Neural cell (in vitro differentiated cells): ENCODE measurements around the gene NPTXR. TPM values are rescaled to one million over a fixed set of nuclear protein-coding genes. Genes with fewer than 3 reads are reported as not detected.

Experiments used
- H2AFZ ChIP-seq: fragments of 200-600, 300-800 bp; sonication (generic), shearing (Covaris generic); 2 replicates; pipeline ENCODE4 v1.6.0; 2014; ENCODE audit warnings: low read depth, mild to moderate bottlenecking, antibody characterized with exemption, low read length, moderate library complexity
- H3F3A ChIP-seq: fragments of 200-600 bp; shearing (Covaris generic); 2 replicates; pipeline ENCODE4 v1.6.1; 2016; ENCODE audit warnings: mild to moderate bottlenecking, moderate library complexity, mixed read lengths, antibody characterized with exemption, low read length; ENCODE audit not compliant: insufficient read depth, poor library complexity, severe bottlenecking
- H3K27ac ChIP-seq: fragments of 200-600, 300-800 bp; sonication (generic), shearing (Covaris generic); 2 replicates; pipeline ENCODE4 v1.5.1; 2014; ENCODE audit warnings: mild to moderate bottlenecking, low read length, moderate library complexity
- H3K27me3 ChIP-seq: fragments of 300-800, 200-600 bp; sonication (generic), shearing (Covaris generic); 2 replicates; pipeline ENCODE4 v1.6.0; 2014; ENCODE audit warnings: mild to moderate bottlenecking, low read depth, low read length, moderate library complexity; ENCODE audit not compliant: insufficient read depth
- H3K36me3 ChIP-seq: fragments of 300-800, 200-600 bp; sonication (generic), shearing (Covaris generic); 2 replicates; pipeline ENCODE4 v1.5.1; 2014; ENCODE audit warnings: mild to moderate bottlenecking, antibody characterized with exemption, low read length, moderate library complexity; ENCODE audit not compliant: insufficient read depth
- H3K4me2 ChIP-seq: fragments of 300-800, 200-600 bp; sonication (generic), shearing (Covaris generic); 2 replicates; pipeline ENCODE4 v1.6.0; 2014; ENCODE audit warnings: mild to moderate bottlenecking, low read length
- H3K4me3 ChIP-seq: fragments of 300-800, 200-600 bp; sonication (generic), shearing (Covaris generic); 2 replicates; pipeline ENCODE4 v1.5.1; 2014; ENCODE audit warnings: mild to moderate bottlenecking, low read length, moderate library complexity
- H3K79me2 ChIP-seq: fragments of 200-600 bp; shearing (Covaris generic); replicated peaks from 2 replicates; pipeline ENCODE4 v1.6.0; 2014; ENCODE audit warnings: mild to moderate bottlenecking, low read length, moderate library complexity; ENCODE audit not compliant: insufficient read depth
- H3K9ac ChIP-seq: fragments of 300-800, 200-600 bp; sonication (generic), shearing (Covaris generic); 2 replicates; pipeline ENCODE4 v1.6.1; 2016; ENCODE audit warnings: mild to moderate bottlenecking, low read length, mixed read lengths
- H3K9me2 ChIP-seq: fragments of 200-600 bp; shearing (Covaris generic); 2 replicates; pipeline ENCODE4 v1.6.1; 2016; ENCODE audit warnings: mild to moderate bottlenecking, low read length, mixed read lengths; ENCODE audit not compliant: insufficient read depth
- H3K9me3 ChIP-seq: fragments of 200-600, 300-800 bp; sonication (generic), shearing (Covaris generic); 2 replicates; pipeline ENCODE4 v1.6.1; 2016; ENCODE audit warnings: mild to moderate bottlenecking, mixed run types, low read length, moderate library complexity, mixed read lengths
- H4K20me1 ChIP-seq: fragments of 200-600 bp; shearing (Covaris generic); 2 replicates; pipeline ENCODE4 v1.6.1; 2016; ENCODE audit warnings: mild to moderate bottlenecking, mixed run types; ENCODE audit not compliant: insufficient read depth
- CTCF ChIP-seq: fragments of 450-650 bp; IDR thresholded peaks from 2 replicates; pipeline ENCODE4 v1.5.1; 2014; ENCODE audit warnings: antibody characterized with exemption, mild to moderate bottlenecking, moderate library complexity; ENCODE audit not compliant: poor library complexity, severe bottlenecking
- EP300 ChIP-seq: fragments of 450-650 bp; conservative IDR thresholded peaks from 2 replicates; pipeline ENCODE4 v1.6.1; 2014; ENCODE audit warnings: antibody characterized with exemption, mild to moderate bottlenecking, moderate library complexity; ENCODE audit not compliant: poor library complexity, severe bottlenecking
- EZH2 ChIP-seq: fragments of 200-600, 300-800 bp; shearing (Covaris generic), sonication (generic); IDR thresholded peaks from 2 replicates; pipeline ENCODE4 v1.6.1; 2014; ENCODE audit warnings: antibody characterized with exemption, low read length, borderline replicate concordance, mild to moderate bottlenecking; ENCODE audit not compliant: insufficient read depth, poor library complexity, severe bottlenecking
- MXI1 ChIP-seq: fragments of 450-650 bp; conservative IDR thresholded peaks from 2 replicates; pipeline ENCODE4 v1.6.1; 2014; ENCODE audit warnings: antibody characterized with exemption, mild to moderate bottlenecking; ENCODE audit not compliant: poor library complexity, severe bottlenecking
- POLR2AphosphoS5 ChIP-seq: IDR thresholded peaks from 2 replicates; pipeline ENCODE4 v1.6.1; 2012
- RAD21 ChIP-seq: fragments of 450-650 bp; conservative IDR thresholded peaks from 2 replicates; pipeline ENCODE4 v1.6.1; 2014; ENCODE audit warnings: antibody characterized with exemption, mild to moderate bottlenecking, moderate library complexity
- REST ChIP-seq: IDR thresholded peaks from 2 replicates; pipeline ENCODE4 v1.6.1; 2012; ENCODE audit warnings: borderline replicate concordance
- SMC3 ChIP-seq: fragments of 450-650 bp; conservative IDR thresholded peaks from 2 replicates; pipeline ENCODE4 v1.6.1; 2014; ENCODE audit warnings: antibody characterized with exemption, mild to moderate bottlenecking, moderate library complexity; ENCODE audit not compliant: poor library complexity
- TAF1 ChIP-seq: IDR thresholded peaks from 2 replicates; pipeline ENCODE4 v1.6.1; 2012; ENCODE audit warnings: low read depth
- polyA plus RNA-seq: library from polyadenylated mRNA; depleted of rRNA; stranded (reverse); fragments of >200 nt; gene quantifications from 2 replicates; pipeline ENCODE4 v1.2.3, GENCODE V29; 2014

NPTXR gene
- polyA plus RNA-seq, 1 donor from 2014 or later: 17.0 TPM

GRCh38 chr22:38881997-38882879 lies 38.4 kb upstream of the NPTXR start:
- no peaks in the 10 kb centered on the region for H3F3A ChIP-seq
- no peaks in the 10 kb centered on the region for H3K9me2 ChIP-seq
- no peak overlapping the region for H3K4me2 ChIP-seq
- no peaks in the 10 kb centered on the region for H3K27me3 ChIP-seq
- H3K79me2 ChIP-seq: no peaks in the 10 kb centered on the region
- H2AFZ ChIP-seq: no peak overlapping the region
- H3K4me3 ChIP-seq: no peak overlapping the region
- no peak overlapping the region for H3K9ac ChIP-seq
- no peaks in the 10 kb centered on the region for H3K9me3 ChIP-seq
- no peak for TF ChIP-seq CTCF
- TF ChIP-seq MXI1: no peak
- no peak for TF ChIP-seq POLR2AphosphoS5
- TF ChIP-seq TAF1: no peak
- no peak for TF ChIP-seq EZH2
- TF ChIP-seq SMC3: no peak
- TF ChIP-seq EP300: no peak
- TF ChIP-seq REST: no peak
- TF ChIP-seq RAD21: no peak
- H3K27ac ChIP-seq: no peak overlapping the region
- no peaks in the 10 kb centered on the region for H4K20me1 ChIP-seq
- no peaks in the 10 kb centered on the region for H3K36me3 ChIP-seq

GRCh38 chr22:38881464-38881871 lies 37.6 kb upstream of the NPTXR start:
- no peak overlapping the region for H3K4me2 ChIP-seq
- H3K79me2 ChIP-seq: no peaks in the 10 kb centered on the region
- TF ChIP-seq TAF1 (no peak), MXI1 (no peak), REST (no peak), EZH2 (no peak), SMC3 (no peak), RAD21 (no peak), POLR2AphosphoS5 (no peak), CTCF (no peak)
- H3K9me2 ChIP-seq: no peaks in the 10 kb centered on the region
- no peaks in the 10 kb centered on the region for H3K9me3 ChIP-seq
- H3F3A ChIP-seq: no peaks in the 10 kb centered on the region
- no peak overlapping the region for H3K9ac ChIP-seq
- no peak overlapping the region for H3K4me3 ChIP-seq
- H2AFZ ChIP-seq: no peak overlapping the region
- H3K27ac ChIP-seq: no peak overlapping the region
- H4K20me1 ChIP-seq: no peaks in the 10 kb centered on the region
- no peaks in the 10 kb centered on the region for H3K27me3 ChIP-seq
- no peaks in the 10 kb centered on the region for H3K36me3 ChIP-seq
